Measurements from ENCODE around the gene ANGEL2. TPM values are rescaled to one million over a fixed set of nuclear protein-coding genes. Genes with fewer than 3 reads are reported as not detected.

Gene ANGEL2
- total RNA-seq, 1 donor from 2014 or later = 32.9 TPM

- DNase-seq = no peak
Measured at GRCh38 chr1:212951126-212951946, 64.3 kb downstream of the ANGEL2 start.

- peak; percentile 91 for DNase-seq
Measured at GRCh38 chr1:212950243-212951125, 65.2 kb downstream of the ANGEL2 start, which contains the start of gene VASH2. Gene VASH2, plus strand, starts transcription at chr1:212950541. Its CDS starts 1,002 bp downstream, at chr1:212951543.

- no peak for DNase-seq
Measured at GRCh38 chr1:212949771-212950170, 65.9 kb downstream of the ANGEL2 start.

- no peak for DNase-seq
Measured at GRCh38 chr1:212946872-212947271, 68.8 kb downstream of the ANGEL2 start.

- no peak for DNase-seq
Measured at GRCh38 chr1:212945463-212946160, 70.1 kb downstream of the ANGEL2 start.

- no peak for DNase-seq
Measured at GRCh38 chr1:212945056-212945455, 70.6 kb downstream of the ANGEL2 start.

- DNase-seq = no peak
Measured at GRCh38 chr1:212944229-212944901, 71.3 kb downstream of the ANGEL2 start.

GRCh38 chr1:212943393-212943710 is 72.3 kb downstream of the ANGEL2 start:
- no peak for DNase-seq

GRCh38 chr1:212942679-212943392 is 72.8 kb downstream of the ANGEL2 start:
- no peak for DNase-seq

Other genes starting within 250 kb of the ANGEL2 start
- 29.6 TPM for gene NSL1, start 224.1 kb downstream of the ANGEL2 start, total RNA-seq
- gene TATDN3, start 224.0 kb downstream of the ANGEL2 start, total RNA-seq = 14.5 TPM
- 0.89 TPM for gene SPATA45, start 168.2 kb downstream of the ANGEL2 start, total RNA-seq
- gene FLVCR1, start 157.6 kb downstream of the ANGEL2 start, total RNA-seq = 13.4 TPM
- gene VASH2, start 65.3 kb downstream of the ANGEL2 start, total RNA-seq = 11.6 TPM
- gene RPS6KC1, start 35.4 kb upstream of the ANGEL2 start, total RNA-seq = 38.0 TPM

Measured in skin of body (tissue), 2 donors.